Suprapubic skin (tissue), 3 donors: ENCODE data around the gene CCDC150.

ENCODE experiments used
- POLR2AphosphoS5 ChIP-seq, 3 donors: sonication (generic); formaldehyde crosslinking; IDR thresholded peaks; one replicate each; pipeline ENCODE4 v1.6.1; 2017; ENCODE audit warnings: antibody characterized with exemption in 3 of 3
- TF ChIP-seq, protein P1 (sequence below), 2 donors: fragments of 200-600 bp in 1 of 2; fragments of 450-650 bp in 1 of 2; sonication (generic) in 1 of 2; IDR thresholded peaks; one replicate each; pipeline ENCODE4 v1.5.1; 2016 to 2019; ENCODE audit warnings: antibody characterized with exemption in 2 of 2, mild to moderate bottlenecking in 1 of 2, moderate library complexity in 1 of 2

DNA sequence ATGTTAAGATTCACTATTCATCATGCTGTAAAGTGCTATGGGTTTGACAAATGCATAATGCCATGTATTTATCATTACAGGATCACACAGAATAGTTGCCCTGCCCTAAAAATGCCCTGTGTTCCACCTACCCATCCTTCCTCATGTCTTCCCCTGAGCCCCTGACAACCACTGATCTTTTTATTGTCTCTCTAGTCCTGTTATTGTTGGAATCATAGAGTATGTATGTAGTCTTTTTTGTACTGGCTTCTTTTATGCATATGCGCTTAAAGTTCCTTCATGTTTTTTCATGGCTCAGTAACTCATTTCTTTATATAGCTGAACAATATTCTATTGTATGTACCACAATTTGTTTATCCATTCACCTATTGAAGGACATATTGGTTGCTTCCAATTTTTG lies 20.3 kb downstream of the CCDC150 start:
- TF ChIP-seq POLR2AphosphoS5 (IDR thresholded peaks at IDR 0.05) = no peak
- TF ChIP-seq, protein P1, sequence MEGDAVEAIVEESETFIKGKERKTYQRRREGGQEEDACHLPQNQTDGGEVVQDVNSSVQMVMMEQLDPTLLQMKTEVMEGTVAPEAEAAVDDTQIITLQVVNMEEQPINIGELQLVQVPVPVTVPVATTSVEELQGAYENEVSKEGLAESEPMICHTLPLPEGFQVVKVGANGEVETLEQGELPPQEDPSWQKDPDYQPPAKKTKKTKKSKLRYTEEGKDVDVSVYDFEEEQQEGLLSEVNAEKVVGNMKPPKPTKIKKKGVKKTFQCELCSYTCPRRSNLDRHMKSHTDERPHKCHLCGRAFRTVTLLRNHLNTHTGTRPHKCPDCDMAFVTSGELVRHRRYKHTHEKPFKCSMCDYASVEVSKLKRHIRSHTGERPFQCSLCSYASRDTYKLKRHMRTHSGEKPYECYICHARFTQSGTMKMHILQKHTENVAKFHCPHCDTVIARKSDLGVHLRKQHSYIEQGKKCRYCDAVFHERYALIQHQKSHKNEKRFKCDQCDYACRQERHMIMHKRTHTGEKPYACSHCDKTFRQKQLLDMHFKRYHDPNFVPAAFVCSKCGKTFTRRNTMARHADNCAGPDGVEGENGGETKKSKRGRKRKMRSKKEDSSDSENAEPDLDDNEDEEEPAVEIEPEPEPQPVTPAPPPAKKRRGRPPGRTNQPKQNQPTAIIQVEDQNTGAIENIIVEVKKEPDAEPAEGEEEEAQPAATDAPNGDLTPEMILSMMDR (IDR thresholded peaks at IDR 0.05) = no peak
